Endometrial microvascular endothelial cells (primary cell): ENCODE measurements around the gene SEC23A. TPM values are rescaled to one million over a fixed set of nuclear protein-coding genes. Genes with fewer than 3 reads are reported as not detected.
"Not testable (repeated sequence)": the region's sequence is repeated elsewhere in the genome, so short reads cannot be mapped to it uniquely, and the experiment has no call there.

Source experiments
- in situ Hi-C: cut with HindIII; loops from 2 replicates; pipeline ENCODE4 v1.10.0; 2017; ENCODE audit warnings: low sequenced_read_pairs, low pct_unique_long_range_greater_than_20kb; ENCODE audit errors: inconsistent ontology term
- total RNA-seq: library from RNA; depleted of rRNA; stranded (reverse); fragments of >200 nt; gene quantifications from one replicate; pipeline ENCODE4 v1.2.3, GENCODE V29; 2015; ENCODE audit errors: inconsistent ontology term

The SEC23A gene
- 198 TPM for total RNA-seq

DNA sequence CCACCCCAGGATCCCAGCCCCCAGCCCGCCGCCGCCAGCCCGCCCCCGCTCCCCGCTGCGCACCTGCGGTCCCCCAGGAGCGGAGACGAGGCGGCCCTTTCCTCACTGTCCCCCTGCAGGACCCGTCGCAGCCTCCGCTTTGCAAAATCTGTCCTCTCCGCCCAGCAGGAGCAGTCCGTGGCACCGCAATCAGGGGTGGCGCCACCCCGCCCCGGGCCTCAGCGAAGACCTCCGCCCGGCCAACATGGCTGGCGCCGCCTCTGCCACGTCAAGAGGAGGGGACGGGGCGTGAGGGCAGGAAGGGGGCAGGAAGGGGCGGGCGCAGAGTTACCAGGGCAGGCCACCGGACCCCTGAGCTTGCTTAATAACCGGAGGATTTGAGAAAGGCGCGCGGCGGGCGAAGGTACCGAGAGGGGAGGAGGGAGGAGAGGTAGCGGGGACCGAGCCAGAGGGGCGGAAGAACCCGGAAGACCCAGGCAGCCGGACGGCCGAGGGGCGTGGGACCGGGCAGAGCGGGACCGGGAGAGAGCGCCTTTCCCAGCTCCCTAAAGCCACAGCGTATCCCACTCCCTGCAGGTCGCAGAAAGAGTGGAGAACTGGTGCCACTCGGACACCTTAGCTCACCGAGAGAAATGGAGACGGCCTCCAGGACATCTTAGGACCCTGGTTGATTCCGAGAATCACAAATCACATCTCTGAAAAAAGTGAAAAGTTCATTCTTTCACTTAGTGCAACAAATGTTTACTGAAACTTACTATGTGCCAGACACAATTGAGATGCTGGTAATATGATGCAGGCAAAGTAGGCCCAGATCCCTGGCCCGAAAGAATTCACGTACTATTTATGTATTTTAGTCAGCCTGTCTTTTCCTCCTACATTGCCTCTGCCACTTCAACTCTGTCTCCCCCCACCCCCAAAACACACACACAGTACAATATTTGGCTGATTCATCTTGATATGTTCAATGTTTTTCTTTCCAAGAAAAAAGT, at the start of gene SEC23A:
Gene SEC23A (minus strand): TSS at position 267 of the 989 bp plus-strand sequence. CDS start 7,117 bp downstream, outside the sequence.
- in situ Hi-C loops = no loop called here

DNA sequence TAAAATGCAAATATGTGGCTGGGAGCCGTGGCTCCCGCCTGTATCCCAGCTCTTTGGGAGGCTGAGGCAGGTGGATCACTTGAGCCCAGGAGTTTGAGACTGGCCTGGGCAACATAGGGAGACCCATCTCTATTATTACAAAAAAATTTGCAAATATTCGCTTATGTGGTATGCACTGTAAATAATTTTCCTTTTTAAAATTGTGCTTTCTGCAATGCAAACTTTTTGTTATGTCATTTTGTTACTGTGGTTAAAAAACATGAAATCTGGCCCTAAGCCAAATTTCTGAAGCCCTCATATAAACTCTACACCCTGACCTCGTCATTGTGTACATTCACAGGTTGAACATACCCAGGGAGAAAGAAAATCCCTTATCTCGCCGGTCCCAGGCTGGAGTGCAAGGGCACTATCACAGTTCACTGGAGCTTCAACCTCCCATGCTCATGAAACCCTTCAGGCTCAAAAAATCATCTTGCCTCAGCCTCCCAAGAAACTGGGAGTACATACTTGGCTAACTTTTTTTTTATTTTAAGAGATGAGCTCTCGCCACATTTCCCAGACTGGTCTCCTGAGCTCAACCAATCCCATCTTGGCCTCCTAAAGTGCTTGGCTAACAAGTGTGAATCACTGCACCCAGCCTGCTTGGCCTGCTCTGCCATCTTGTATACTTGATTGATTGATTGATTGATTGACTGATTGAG, 42.4 kb upstream of the SEC23A start:
- in situ Hi-C loops = no loop called here

- in situ Hi-C loops = not testable (repeated sequence)
Measured at GRCh38 chr14:39143226-39143625, 40.2 kb upstream of the SEC23A start.

GRCh38 chr14:39141623-39142022, 38.6 kb upstream of the SEC23A start:
- in situ Hi-C loops = not testable (repeated sequence)

- in situ Hi-C loops = no loop called here
Measured at GRCh38 chr14:39140170-39140569, 37.1 kb upstream of the SEC23A start.

GRCh38 chr14:39138440-39138839, 35.4 kb upstream of the SEC23A start:
- in situ Hi-C loops = no loop called here

DNA sequence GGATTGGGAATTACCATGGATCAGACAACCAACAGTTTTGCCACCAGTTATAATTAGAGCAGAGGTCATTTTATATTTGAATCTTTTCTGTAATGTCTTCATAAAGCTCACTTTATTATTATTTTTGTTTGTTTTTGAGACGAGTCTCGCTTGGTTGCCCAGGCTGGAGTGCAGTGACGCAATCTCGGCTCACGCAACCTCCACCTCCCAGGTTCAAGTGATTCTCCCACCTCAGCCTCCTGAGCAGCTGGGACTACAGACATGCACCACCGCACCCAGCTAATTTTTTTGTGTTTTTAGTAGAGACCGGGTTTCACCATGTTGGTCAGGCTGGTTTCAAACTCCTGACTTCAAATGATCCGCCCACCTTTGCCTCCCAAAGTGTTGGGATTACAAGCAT, 34.8 kb upstream of the SEC23A start:
- in situ Hi-C loops = not testable (repeated sequence)

DNA sequence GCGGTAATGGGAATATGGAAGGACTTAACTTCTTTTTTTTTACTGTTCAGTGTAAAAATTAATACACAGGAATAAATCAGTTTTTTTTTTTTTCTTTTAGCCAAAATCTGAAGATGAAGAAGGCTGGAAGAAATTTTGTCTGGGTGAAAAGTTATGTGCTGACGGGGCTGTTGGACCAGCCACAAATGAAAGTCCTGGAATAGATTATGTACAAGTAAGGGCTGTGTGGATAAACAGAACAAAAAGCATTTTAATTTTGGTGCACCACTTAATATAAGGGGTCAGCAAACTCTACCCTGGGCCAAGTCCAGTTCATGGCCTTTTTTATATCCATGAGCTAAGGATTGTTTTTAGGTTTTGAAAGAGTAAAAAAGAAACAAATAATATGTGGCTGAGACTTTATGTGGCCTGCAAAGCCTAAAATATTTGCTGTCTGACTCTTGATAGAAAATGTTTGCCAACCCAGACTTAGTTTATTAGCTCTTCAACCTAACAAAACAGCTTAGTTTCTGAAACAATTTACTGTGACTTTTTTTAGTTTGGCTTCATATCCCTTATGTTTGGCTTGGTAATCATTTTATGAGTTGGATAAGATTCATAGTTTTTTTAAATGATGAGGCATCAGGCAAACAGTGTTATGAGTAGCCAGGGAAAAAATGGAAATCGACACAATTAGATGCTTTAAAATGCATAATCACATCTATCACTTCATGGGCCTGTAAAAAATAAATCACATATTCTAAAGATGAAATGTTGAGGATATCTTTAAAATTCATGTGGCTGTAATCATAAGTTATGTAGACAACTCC, 19.5 kb upstream of the SEC23A start:
- in situ Hi-C loops = no loop called here

- in situ Hi-C loops = no loop called here
Measured at GRCh38 chr14:39114073-39114838, 11.2 kb upstream of the SEC23A start, which contains the start of gene GEMIN2. Gene GEMIN2 (plus strand): TSS chr14:39114323. CDS start chr14:39114339, 16 bp downstream.

DNA sequence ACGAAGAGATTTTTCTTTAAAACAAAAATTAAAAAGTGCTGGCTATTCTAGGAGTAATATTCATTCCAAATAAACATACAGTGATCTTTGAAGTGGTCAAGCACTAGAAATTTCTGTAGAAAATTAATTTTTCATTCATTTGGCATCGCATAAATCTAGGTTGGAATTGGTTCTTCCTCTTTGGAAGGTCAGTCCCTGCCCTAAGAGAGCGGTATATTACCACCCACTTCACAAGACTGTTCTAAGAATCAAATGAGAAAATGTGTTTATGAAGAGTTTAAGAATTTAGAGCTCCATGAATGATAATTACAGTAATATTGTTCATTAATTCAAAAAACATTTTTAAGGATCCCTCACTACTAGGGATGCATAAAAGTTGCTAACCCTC, 10.6 kb upstream of the SEC23A start:
- in situ Hi-C loops = no loop called here

GRCh38 chr14:39109893-39110715, 7.1 kb upstream of the SEC23A start:
- in situ Hi-C loops = no loop called here

GRCh38 chr14:39108791-39109190, 5.8 kb upstream of the SEC23A start:
- in situ Hi-C loops = no loop called here

GRCh38 chr14:39107591-39107996, 4.6 kb upstream of the SEC23A start:
- in situ Hi-C loops = no loop called here

DNA sequence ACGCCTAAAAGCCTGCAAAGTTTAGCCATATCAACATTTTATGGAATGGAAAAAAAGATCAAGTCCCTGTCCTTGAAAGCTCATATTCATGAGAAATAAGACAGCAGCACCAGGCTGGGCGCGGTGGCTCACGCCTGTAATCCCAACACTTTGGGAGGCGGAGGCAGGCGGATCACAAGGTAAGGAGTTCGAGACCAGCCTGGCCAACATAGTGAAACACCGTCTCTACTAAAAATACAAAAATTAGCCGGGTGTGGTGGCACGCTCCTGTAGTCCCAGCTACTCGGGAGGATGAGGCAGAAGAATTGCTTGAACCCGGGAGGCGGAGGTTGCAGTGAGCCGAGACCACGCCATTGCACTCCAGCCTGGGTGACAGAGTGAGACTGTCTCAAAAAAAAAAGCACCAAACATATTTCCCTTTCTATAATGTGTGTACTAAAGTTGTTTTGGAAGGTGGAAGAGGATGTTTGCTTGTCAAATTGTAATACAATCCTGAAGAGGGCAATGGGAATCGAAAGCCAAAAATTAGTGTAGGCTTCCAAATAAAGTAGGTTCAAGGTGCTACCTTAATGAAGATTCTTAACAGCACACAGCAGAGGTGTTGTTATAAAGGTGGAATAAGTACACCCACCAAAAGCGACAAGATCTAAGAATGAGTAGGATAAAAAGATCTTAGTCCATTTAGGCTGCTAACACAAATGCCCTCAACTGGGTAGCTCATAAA, 1.2 kb upstream of the SEC23A start:
- in situ Hi-C loops = not testable (repeated sequence)

DNA sequence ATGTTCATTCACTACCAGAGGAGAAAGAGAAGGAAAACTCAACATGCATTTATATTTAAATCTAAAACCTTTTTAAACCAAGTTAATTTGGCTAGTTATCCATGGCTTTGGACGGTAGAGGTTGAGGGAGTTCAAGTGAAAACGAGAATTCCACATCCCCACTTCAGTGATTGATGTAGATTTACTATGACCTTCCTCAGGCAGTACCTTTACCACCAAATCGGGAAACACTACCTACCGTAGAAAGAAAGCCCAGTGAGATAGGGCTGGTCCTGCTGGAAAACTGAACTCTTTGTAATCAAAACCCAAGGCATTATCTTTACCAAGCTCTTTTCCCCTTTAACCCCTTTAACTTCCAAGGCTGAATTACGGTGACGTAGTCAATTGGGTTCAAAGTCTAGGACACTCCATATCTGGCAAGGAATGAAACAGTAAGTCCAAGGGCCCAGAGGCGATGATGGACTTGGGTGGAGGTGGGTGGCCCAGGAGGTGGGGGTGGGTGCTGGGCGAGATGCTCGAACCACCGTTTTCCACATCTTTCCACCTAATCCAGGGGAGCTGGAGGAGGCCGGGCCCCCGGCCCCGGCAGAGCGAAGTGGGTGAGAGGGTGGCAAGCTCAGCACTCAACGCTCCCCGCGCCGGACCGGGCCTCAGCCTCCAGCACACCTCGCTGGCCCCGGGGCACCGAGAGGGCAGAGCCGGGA, 618 bp downstream of the SEC23A start:
- in situ Hi-C loops = no loop called here

- in situ Hi-C loops = no loop called here
Measured at GRCh38 chr14:39099748-39100147, 3.3 kb downstream of the SEC23A start.
